Natural killer cell (primary cell): ENCODE data around the gene TRAF3. TPM values are rescaled to one million over a fixed set of nuclear protein-coding genes. Genes with fewer than 3 reads are reported as not detected.

ENCODE experiments used
- ATAC-seq, 3 donors: fragments of 150-1000 bp in 2 of 3; fragments of 200-7000 bp in 1 of 3; cut with Tn5 transposase; 1 replicate in 1 of 3; 2 replicates in 2 of 3; pipeline ENCODE4 v1.10.0; 2021; ENCODE audit warnings: mild to moderate bottlenecking in 2 of 3, moderate library complexity in 2 of 3
- DNase-seq, 2 donors: peaks; one replicate each; pipeline versions ENCODE4 v3.0.0 to v3.0.0-alpha.2; 2013 to 2021; ENCODE audit warnings: mixed read lengths in 1 of 2
- H3K27ac ChIP-seq: one replicate; pipeline ENCODE4 v1.5.1; 2013; ENCODE audit warnings: mild to moderate bottlenecking, low read length
- H3K27me3 ChIP-seq: one replicate; pipeline ENCODE4 v1.6.1; 2013; ENCODE audit warnings: low read length; ENCODE audit not compliant: control insufficient read depth, insufficient read depth
- H3K36me3 ChIP-seq: one replicate; pipeline ENCODE4 v1.6.1; 2013; ENCODE audit warnings: low read length; ENCODE audit not compliant: control insufficient read depth, insufficient read depth
- H3K4me1 ChIP-seq: one replicate; pipeline ENCODE4 v1.6.1; 2013; ENCODE audit warnings: low read length; ENCODE audit not compliant: control insufficient read depth, insufficient read depth
- H3K4me3 ChIP-seq: one replicate; pipeline ENCODE4 v1.5.1; 2013; ENCODE audit warnings: low read length
- H3K9me3 ChIP-seq: one replicate; pipeline ENCODE4 v1.6.1; 2013; ENCODE audit warnings: low read length; ENCODE audit not compliant: control insufficient read depth, insufficient read depth
- H3K27ac Mint-ChIP-seq, 2 donors: one replicate each; pipeline ENCODE4 v1.8.0; 2022; ENCODE audit warnings: mild to moderate bottlenecking in 2 of 2, mixed read lengths in 2 of 2, moderate library complexity in 1 of 2
- H3K27me3 Mint-ChIP-seq, 2 donors: one replicate each; pipeline ENCODE4 v1.8.0; 2022; ENCODE audit warnings: low read depth in 2 of 2, mixed read lengths in 2 of 2
- H3K36me3 Mint-ChIP-seq: one replicate; pipeline ENCODE4 v1.8.0; 2022; ENCODE audit warnings: mixed read lengths
- H3K4me1 Mint-ChIP-seq, 2 donors: one replicate each; pipeline ENCODE4 v1.8.0; 2022; ENCODE audit warnings: mixed read lengths in 2 of 2
- H3K4me3 Mint-ChIP-seq: one replicate; pipeline ENCODE4 v1.8.0; 2022; ENCODE audit warnings: mild to moderate bottlenecking, moderate library complexity, mixed read lengths
- H3K9me3 Mint-ChIP-seq, 2 donors: one replicate each; pipeline ENCODE4 v1.8.0; 2022; ENCODE audit warnings: mixed read lengths in 2 of 2
- CTCF ChIP-seq: fragments of 200-600 bp; IDR thresholded peaks from one replicate; pipeline ENCODE4 v1.8.0; 2022; ENCODE audit warnings: antibody characterized with exemption
- WGBS: methylation state at CpG from one replicate; pipeline ENCODE4 v1.1.7; 2013; ENCODE audit warnings: missing lambda C conversion rate; ENCODE audit not compliant: insufficient coverage; 5-methylcytosine and 5-hydroxymethylcytosine counted together
- intact Hi-C: fragments of 100-400 bp; cut with micrococcal nuclease; formaldehyde crosslinking; loops from one replicate; pipeline ENCODE4 v1.14.2; 2022
- total RNA-seq, 4 donors: library from RNA; stranded (reverse); fragments of 120-200 nt in 1 of 4; gene quantifications; one replicate each; pipeline versions ENCODE4 v1.2.3 to v1.2.4, GENCODE V29; 2013 to 2022

TRAF3 gene
- total RNA-seq, 3 donors from 2014 or later (not counting 1 experiment from before 2014, with no cell fraction given), result 21.0 to 31.6 (median 23.5) TPM

GRCh38 chr14:102940729-102941362 is 163.6 kb downstream of the TRAF3 start:
- no peaks in the 10 kb centered on the region for H3K36me3 ChIP-seq
- ATAC-seq (no peak), DNase-seq (no peak)
- no peaks in the 10 kb centered on the region for H3K36me3 Mint-ChIP-seq
- no peaks in the 10 kb centered on the region for H3K9me3 ChIP-seq
- H3K4me1 Mint-ChIP-seq, result no peaks in the 10 kb centered on the region
- no peak overlapping the region for H3K27ac ChIP-seq
- intact Hi-C loops, result no loop called here
- H3K9me3 Mint-ChIP-seq, result no peaks in the 10 kb centered on the region
- no peaks in the 10 kb centered on the region for H3K4me1 ChIP-seq
- H3K4me3 Mint-ChIP-seq, result no peak overlapping the region
- TF ChIP-seq CTCF, result no peak
- WGBS, result 86% methylated on average over 19 of the region's 19 CpGs
- H3K27ac Mint-ChIP-seq, result no peak overlapping the region
- H3K27me3 Mint-ChIP-seq, result no peaks in the 10 kb centered on the region
- no peak overlapping the region for H3K4me3 ChIP-seq
- H3K27me3 ChIP-seq, result no peaks in the 10 kb centered on the region

GRCh38 chr14:102941419-102942011 is 164.3 kb downstream of the TRAF3 start:
- no peaks in the 10 kb centered on the region for H3K36me3 ChIP-seq
- no peak for TF ChIP-seq CTCF
- no peaks in the 10 kb centered on the region for H3K27me3 ChIP-seq
- H3K4me1 Mint-ChIP-seq, result no peaks in the 10 kb centered on the region
- intact Hi-C loops, result no loop called here
- 78% methylated on average over 10 of the region's 10 CpGs for WGBS
- H3K27ac Mint-ChIP-seq, result no peak overlapping the region
- no peak overlapping the region for H3K4me3 ChIP-seq
- H3K4me3 Mint-ChIP-seq, result no peak overlapping the region
- no peaks in the 10 kb centered on the region for H3K36me3 Mint-ChIP-seq
- H3K9me3 Mint-ChIP-seq, result no peaks in the 10 kb centered on the region
- ATAC-seq (no peak), DNase-seq (no peak)
- no peaks in the 10 kb centered on the region for H3K27me3 Mint-ChIP-seq
- no peak overlapping the region for H3K27ac ChIP-seq
- no peaks in the 10 kb centered on the region for H3K4me1 ChIP-seq
- H3K9me3 ChIP-seq, result no peaks in the 10 kb centered on the region

- no peak for TF ChIP-seq CTCF
- H3K4me1 Mint-ChIP-seq, result no peaks in the 10 kb centered on the region
- Histone ChIP-seq H3K27ac (no peak overlapping the region), H3K4me3 (no peak overlapping the region), H3K27me3 (no peaks in the 10 kb centered on the region), H3K9me3 (no peaks in the 10 kb centered on the region), H3K36me3 (no peaks in the 10 kb centered on the region), H3K4me1 (no peaks in the 10 kb centered on the region)
- no peak for ATAC-seq
- no peak overlapping the region for H3K4me3 Mint-ChIP-seq
- H3K36me3 Mint-ChIP-seq, result no peaks in the 10 kb centered on the region
- no peak for DNase-seq
- H3K27ac Mint-ChIP-seq, result no peak overlapping the region
- 84% methylated on average over 13 of the region's 13 CpGs for whole genome bisulfite sequencing
- H3K9me3 Mint-ChIP-seq, result no peaks in the 10 kb centered on the region
- intact Hi-C loops, result no loop called here
- H3K27me3 Mint-ChIP-seq, result no peaks in the 10 kb centered on the region
Measured at GRCh38 chr14:102942069-102942468, 164.8 kb downstream of the TRAF3 start.

GRCh38 chr14:102943454-102943853 is 166.2 kb downstream of the TRAF3 start:
- Mint-ChIP-seq H3K9me3 (no peaks in the 10 kb centered on the region), H3K36me3 (no peaks in the 10 kb centered on the region), H3K27ac (no peak overlapping the region), H3K4me1 (no peaks in the 10 kb centered on the region), H3K4me3 (no peak overlapping the region), H3K27me3 (no peaks in the 10 kb centered on the region)
- Histone ChIP-seq H3K9me3 (no peaks in the 10 kb centered on the region), H3K4me3 (no peak overlapping the region), H3K27me3 (no peaks in the 10 kb centered on the region), H3K4me1 (no peaks in the 10 kb centered on the region), H3K36me3 (no peaks in the 10 kb centered on the region), H3K27ac (no peak overlapping the region)
- no peak for TF ChIP-seq CTCF
- DNase-seq (no peak), ATAC-seq (no peak)
- WGBS, result 92% methylated on average over 16 of the region's 16 CpGs
- intact Hi-C loops, result no loop called here
